ENCODE results near the gene CEP57. TPM values are rescaled to one million over a fixed set of nuclear protein-coding genes. Genes with fewer than 3 reads are reported as not detected.

The CEP57 gene
- total RNA-seq, 1 donor from 2014 or later = 78.3 TPM

- H3K36me3 Mint-ChIP-seq = peaks cover 5% of the 10 kb centered on the region
- no peak for DNase-seq (ENCODE audit: low spot score in 2 of 2, unreplicated experiment in 2 of 2)
- H3K27me3 Mint-ChIP-seq (ENCODE audit: low read depth) = no peaks in the 10 kb centered on the region
- peak overlapping the region; percentile 99 for H3K4me3 Mint-ChIP-seq
- no peaks in the 10 kb centered on the region for H3K9me3 Mint-ChIP-seq
- peaks cover 38% of the 10 kb centered on the region for H3K4me1 Mint-ChIP-seq
- peak overlapping the region; percentile 100 for H3K27ac Mint-ChIP-seq
- TF ChIP-seq CTCF (IDR thresholded peaks at IDR 0.05; ENCODE audit: unreplicated experiment) = no peak
These were observed 1.9 kb downstream of the CEP57 start for GRCh38 chr11:95792200-95792599.

- peaks cover 5% of the 10 kb centered on the region for H3K36me3 Mint-ChIP-seq
- no peaks in the 10 kb centered on the region for H3K9me3 Mint-ChIP-seq
- no peak overlapping the region for H3K4me3 Mint-ChIP-seq
- peaks cover 38% of the 10 kb centered on the region for H3K4me1 Mint-ChIP-seq
- TF ChIP-seq CTCF (IDR thresholded peaks at IDR 0.05; ENCODE audit: unreplicated experiment) = no peak
- no peak for DNase-seq (ENCODE audit: low spot score in 2 of 2, unreplicated experiment in 2 of 2)
- H3K27me3 Mint-ChIP-seq (ENCODE audit: low read depth) = no peaks in the 10 kb centered on the region
- no peak overlapping the region for H3K27ac Mint-ChIP-seq
These were observed 2.4 kb downstream of the CEP57 start for GRCh38 chr11:95792700-95793099.

GRCh38 chr11:95793116-95793515 is 2.8 kb downstream of the CEP57 start:
- Mint-ChIP-seq H3K36me3 (peaks cover 2% of the 10 kb centered on the region), H3K4me3 (no peak overlapping the region), H3K27me3 (ENCODE audit: low read depth) (no peaks in the 10 kb centered on the region), H3K9me3 (no peaks in the 10 kb centered on the region), H3K4me1 (peaks cover 34% of the 10 kb centered on the region), H3K27ac (no peak overlapping the region)
- no peak for DNase-seq (ENCODE audit: low spot score in 2 of 2, unreplicated experiment in 2 of 2)
- no peak for TF ChIP-seq CTCF (IDR thresholded peaks at IDR 0.05; ENCODE audit: unreplicated experiment)

GRCh38 chr11:95794086-95794485 is 3.8 kb downstream of the CEP57 start:
- TF ChIP-seq CTCF (IDR thresholded peaks at IDR 0.05; ENCODE audit: unreplicated experiment) = no peak
- Mint-ChIP-seq H3K36me3 (peaks cover 2% of the 10 kb centered on the region), H3K27me3 (ENCODE audit: low read depth) (no peaks in the 10 kb centered on the region), H3K4me3 (no peak overlapping the region), H3K4me1 (peaks cover 29% of the 10 kb centered on the region), H3K9me3 (no peaks in the 10 kb centered on the region), H3K27ac (no peak overlapping the region)
- DNase-seq (ENCODE audit: low spot score in 2 of 2, unreplicated experiment in 2 of 2) = no peak

- no peak overlapping the region for H3K27ac Mint-ChIP-seq
- no peak for TF ChIP-seq CTCF (IDR thresholded peaks at IDR 0.05; ENCODE audit: unreplicated experiment)
- no peak overlapping the region for H3K4me3 Mint-ChIP-seq
- H3K27me3 Mint-ChIP-seq (ENCODE audit: low read depth) = no peaks in the 10 kb centered on the region
- peaks cover 11% of the 10 kb centered on the region for H3K36me3 Mint-ChIP-seq
- no peak for DNase-seq (ENCODE audit: low spot score in 2 of 2, unreplicated experiment in 2 of 2)
- no peaks in the 10 kb centered on the region for H3K9me3 Mint-ChIP-seq
- H3K4me1 Mint-ChIP-seq = peaks cover 40% of the 10 kb centered on the region
These were observed 5.5 kb downstream of the CEP57 start for GRCh38 chr11:95795627-95796295.
